Glutamatergic neuron (in vitro differentiated cells): Measurements from ENCODE around the gene GPC2. TPM values are rescaled to one million over a fixed set of nuclear protein-coding genes. Genes with fewer than 3 reads are reported as not detected.
"Not testable (repeated sequence)": the region's sequence is repeated elsewhere in the genome, so short reads cannot be mapped to it uniquely, and the experiment has no call there.

Source experiments
- DNase-seq: peaks from one replicate; pipeline ENCODE4 v3.0.0; 2022
- H3K27ac Mint-ChIP-seq: one replicate; pipeline ENCODE4 v1.8.0; 2020; ENCODE audit warnings: mild to moderate bottlenecking, mixed read lengths, inconsistent platforms; ENCODE audit not compliant: unreplicated experiment
- H3K27me3 Mint-ChIP-seq: one replicate; pipeline ENCODE4 v1.8.0; 2020; ENCODE audit warnings: mild to moderate bottlenecking, moderate library complexity, mixed read lengths, inconsistent platforms; ENCODE audit not compliant: unreplicated experiment
- H3K36me3 Mint-ChIP-seq: one replicate; pipeline ENCODE4 v1.8.0; 2020; ENCODE audit warnings: mild to moderate bottlenecking, mixed read lengths, inconsistent platforms; ENCODE audit not compliant: unreplicated experiment
- H3K4me1 Mint-ChIP-seq: one replicate; pipeline ENCODE4 v1.8.0; 2020; ENCODE audit warnings: mild to moderate bottlenecking, low read depth, mixed read lengths, inconsistent platforms; ENCODE audit not compliant: unreplicated experiment
- H3K4me3 Mint-ChIP-seq: one replicate; pipeline ENCODE4 v1.8.0; 2020; ENCODE audit warnings: mild to moderate bottlenecking, mixed read lengths, inconsistent platforms; ENCODE audit not compliant: unreplicated experiment
- H3K9me3 Mint-ChIP-seq: one replicate; pipeline ENCODE4 v1.8.0; 2020; ENCODE audit warnings: mild to moderate bottlenecking, moderate library complexity, mixed read lengths, inconsistent platforms; ENCODE audit not compliant: unreplicated experiment
- CTCF ChIP-seq: fragments of 200-600 bp; sonication (generic); IDR thresholded peaks from one replicate; pipeline ENCODE4 v1.5.0; 2021; ENCODE audit not compliant: partially characterized antibody, unreplicated experiment
- total RNA-seq: library from RNA; stranded (reverse); fragmentation: NEBNext Ultra II Directional; extraction: Animal tissue kit (Norgen Biotek cat#: 25700); gene quantifications from one replicate; pipeline ENCODE4 v1.2.1, GENCODE V29; 2021; ENCODE audit not compliant: unreplicated experiment

The GPC2 gene
- total RNA-seq, 1 donor from 2014 or later = 530 TPM

GRCh38 chr7:100221231-100221718 lies 44.1 kb upstream of the GPC2 start:
- Mint-ChIP-seq H3K9me3 (no peaks in the 10 kb centered on the region), H3K4me1 (peaks cover 2% of the 10 kb centered on the region), H3K36me3 (no peaks in the 10 kb centered on the region), H3K27me3 (peaks cover 6% of the 10 kb centered on the region), H3K4me3 (no peak overlapping the region), H3K27ac (no peak overlapping the region)
- DNase-seq = no peak
- no peak for TF ChIP-seq CTCF

- no peaks in the 10 kb centered on the region for H3K9me3 Mint-ChIP-seq
- no peak for DNase-seq
- H3K4me1 Mint-ChIP-seq = peaks cover 2% of the 10 kb centered on the region
- no peaks in the 10 kb centered on the region for H3K36me3 Mint-ChIP-seq
- TF ChIP-seq CTCF = no peak
- H3K27ac Mint-ChIP-seq = no peak overlapping the region
- peaks cover 6% of the 10 kb centered on the region for H3K27me3 Mint-ChIP-seq
- H3K4me3 Mint-ChIP-seq = no peak overlapping the region
Measured at GRCh38 chr7:100220586-100221230, 43.5 kb upstream of the GPC2 start.

GRCh38 chr7:100219801-100220585 lies 42.8 kb upstream of the GPC2 start, which contains the start of gene PVRIG:
TSS of gene PVRIG (plus strand) at chr7:100219949. CDS start at chr7:100219971, 22 bp downstream.
- not testable (repeated sequence) for H3K27me3 Mint-ChIP-seq, H3K4me1 Mint-ChIP-seq, H3K4me3 Mint-ChIP-seq, H3K27ac Mint-ChIP-seq, H3K36me3 Mint-ChIP-seq, DNase-seq, H3K9me3 Mint-ChIP-seq

GRCh38 chr7:100219271-100219737 lies 42.1 kb upstream of the GPC2 start:
- H3K9me3 Mint-ChIP-seq = peaks cover 2% of the 10 kb centered on the region
- no peak for DNase-seq
- H3K27ac Mint-ChIP-seq = no peak overlapping the region
- peaks cover 9% of the 10 kb centered on the region for H3K27me3 Mint-ChIP-seq
- TF ChIP-seq CTCF = no peak
- peaks cover 2% of the 10 kb centered on the region for H3K4me1 Mint-ChIP-seq
- H3K36me3 Mint-ChIP-seq = no peaks in the 10 kb centered on the region
- no peak overlapping the region for H3K4me3 Mint-ChIP-seq

GRCh38 chr7:100217934-100218333 lies 40.8 kb upstream of the GPC2 start:
- not testable (repeated sequence) for H3K36me3 Mint-ChIP-seq, H3K4me3 Mint-ChIP-seq, H3K27me3 Mint-ChIP-seq, H3K9me3 Mint-ChIP-seq, H3K27ac Mint-ChIP-seq, H3K4me1 Mint-ChIP-seq
- TF ChIP-seq CTCF = peak; percentile 62
- DNase-seq = peak; percentile 96
